Right lobe of liver (tissue), 4 donors: ENCODE results near the gene BCLAF1.

Experiments
- POLR2A ChIP-seq: fragments of 450-650 bp; IDR thresholded peaks from one replicate; pipeline ENCODE4 v1.6.1; 2017; ENCODE audit warnings: antibody characterized with exemption, mild to moderate bottlenecking
- TF ChIP-seq, protein P1 (sequence below), 4 donors: fragments of 200-600 bp in 3 of 4; fragments of 450-650 bp in 1 of 4; IDR thresholded peaks; one replicate each; pipeline versions ENCODE4 v1.5.1 to v1.8.0; 2016 to 2022; ENCODE audit warnings: antibody characterized with exemption in 4 of 4, mild to moderate bottlenecking in 2 of 4
- donor health status: DM: no; HTN: no; CAD: no.
- donor health status: DM: no; HTN: no; CAD: no.
- donor health status: DM: no; HTN: yes; CAD: no.

DNA sequence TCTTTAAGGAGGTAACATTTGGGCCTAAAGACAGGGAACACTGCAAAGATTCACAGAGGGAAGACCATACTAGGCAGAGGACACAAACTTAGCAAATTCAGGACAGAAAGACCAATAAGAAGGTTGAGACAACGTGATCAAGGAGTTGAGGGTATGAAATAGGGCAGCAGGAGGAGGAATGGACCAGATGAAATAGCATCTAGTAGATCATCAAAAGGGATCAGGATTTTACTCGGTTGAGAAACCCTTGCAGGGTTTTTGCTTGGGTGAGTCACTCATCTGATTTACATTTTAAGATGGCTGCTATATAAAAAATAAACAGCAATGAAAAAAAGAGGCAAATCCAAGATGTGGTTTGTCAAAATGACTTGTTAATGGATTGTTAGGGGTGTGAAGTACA lies 4.7 kb downstream of the BCLAF1 start:
- TF ChIP-seq, protein P1, sequence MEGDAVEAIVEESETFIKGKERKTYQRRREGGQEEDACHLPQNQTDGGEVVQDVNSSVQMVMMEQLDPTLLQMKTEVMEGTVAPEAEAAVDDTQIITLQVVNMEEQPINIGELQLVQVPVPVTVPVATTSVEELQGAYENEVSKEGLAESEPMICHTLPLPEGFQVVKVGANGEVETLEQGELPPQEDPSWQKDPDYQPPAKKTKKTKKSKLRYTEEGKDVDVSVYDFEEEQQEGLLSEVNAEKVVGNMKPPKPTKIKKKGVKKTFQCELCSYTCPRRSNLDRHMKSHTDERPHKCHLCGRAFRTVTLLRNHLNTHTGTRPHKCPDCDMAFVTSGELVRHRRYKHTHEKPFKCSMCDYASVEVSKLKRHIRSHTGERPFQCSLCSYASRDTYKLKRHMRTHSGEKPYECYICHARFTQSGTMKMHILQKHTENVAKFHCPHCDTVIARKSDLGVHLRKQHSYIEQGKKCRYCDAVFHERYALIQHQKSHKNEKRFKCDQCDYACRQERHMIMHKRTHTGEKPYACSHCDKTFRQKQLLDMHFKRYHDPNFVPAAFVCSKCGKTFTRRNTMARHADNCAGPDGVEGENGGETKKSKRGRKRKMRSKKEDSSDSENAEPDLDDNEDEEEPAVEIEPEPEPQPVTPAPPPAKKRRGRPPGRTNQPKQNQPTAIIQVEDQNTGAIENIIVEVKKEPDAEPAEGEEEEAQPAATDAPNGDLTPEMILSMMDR (IDR thresholded peaks at IDR 0.05) = no peak
- TF ChIP-seq POLR2A = no peak
